Hematopoietic multipotent progenitor cell treated with erythropoietin and hydrocortisone succinate and interleukin-3 and kit ligand, for 15 days (in vitro differentiated cells): ENCODE measurements around the gene VWA8.
"Not testable (repeated sequence)": the region's sequence is repeated elsewhere in the genome, so short reads cannot be mapped to it uniquely, and the experiment has no call there.

Experiments used
- DNase-seq: peaks from one replicate; pipeline ENCODE4 v3.0.0-alpha.2; 2015; ENCODE audit warnings: low spot score

VWA8 gene

DNA sequence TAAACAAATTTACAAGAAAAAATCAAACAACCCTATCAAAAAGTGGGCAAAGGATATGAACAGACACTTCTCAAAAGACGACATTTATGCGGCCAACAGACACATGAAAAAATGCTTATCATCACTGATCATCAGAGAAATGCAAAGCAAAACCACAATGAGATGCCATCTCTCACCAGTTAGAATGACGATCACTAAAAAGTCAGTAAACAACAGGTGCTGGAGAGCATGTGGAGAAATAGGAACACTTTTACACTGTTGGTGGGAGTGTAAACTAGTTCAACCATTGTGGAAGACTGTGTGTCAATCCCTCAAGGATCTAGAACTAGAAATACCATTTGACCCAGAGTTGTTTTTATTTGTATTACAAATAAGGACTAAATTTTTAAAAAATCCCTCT lies 215.4 kb downstream of the VWA8 start:
- DNase-seq = not testable (repeated sequence)

GRCh38 chr13:41742917-41743552 lies 217.9 kb downstream of the VWA8 start:
- DNase-seq = no peak

DNA sequence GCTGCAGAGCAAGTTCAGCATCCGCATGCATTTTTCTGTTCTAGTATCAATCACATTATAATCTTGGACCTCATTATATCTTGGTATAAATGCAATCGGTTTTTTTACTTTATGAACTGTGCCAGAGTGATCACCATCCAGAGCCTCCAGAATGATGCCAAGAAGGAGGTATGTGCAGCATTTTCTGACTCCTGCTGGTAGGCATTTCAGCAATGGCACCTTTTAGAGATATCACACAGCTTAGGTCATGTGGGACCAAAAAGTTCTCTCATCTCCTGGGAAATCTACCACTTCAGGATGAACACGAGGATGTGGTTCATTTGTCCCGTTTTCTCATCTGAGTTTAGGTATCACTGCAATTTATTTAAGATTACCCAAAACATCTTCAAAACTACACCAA lies 220.4 kb downstream of the VWA8 start:
- DNase-seq = no peak

- DNase-seq = no peak
Measured at GRCh38 chr13:41722684-41723535, 238.0 kb downstream of the VWA8 start.

GRCh38 chr13:41720839-41721561 lies 239.9 kb downstream of the VWA8 start:
- no peak for DNase-seq

GRCh38 chr13:41716236-41716635 lies 244.7 kb downstream of the VWA8 start:
- no peak for DNase-seq

DNA sequence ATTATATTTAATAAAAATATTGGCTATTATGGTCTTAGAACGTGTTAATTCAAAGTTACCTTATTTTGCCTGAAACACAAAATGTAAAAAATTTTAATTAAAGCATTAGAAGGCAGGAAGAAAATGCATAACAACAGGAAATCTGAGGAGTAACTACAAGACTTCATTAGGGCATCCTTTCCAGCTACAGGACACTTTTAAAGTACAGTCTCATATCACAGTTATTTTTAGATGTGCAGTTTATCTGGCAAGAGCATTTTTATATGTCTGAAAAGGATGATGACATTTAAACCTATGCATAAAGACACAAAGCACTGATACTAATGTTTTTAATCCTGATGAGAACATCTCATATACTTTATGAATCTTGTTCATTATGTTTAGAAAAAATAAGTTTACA lies 247.5 kb downstream of the VWA8 start:
- no peak for DNase-seq

DNA sequence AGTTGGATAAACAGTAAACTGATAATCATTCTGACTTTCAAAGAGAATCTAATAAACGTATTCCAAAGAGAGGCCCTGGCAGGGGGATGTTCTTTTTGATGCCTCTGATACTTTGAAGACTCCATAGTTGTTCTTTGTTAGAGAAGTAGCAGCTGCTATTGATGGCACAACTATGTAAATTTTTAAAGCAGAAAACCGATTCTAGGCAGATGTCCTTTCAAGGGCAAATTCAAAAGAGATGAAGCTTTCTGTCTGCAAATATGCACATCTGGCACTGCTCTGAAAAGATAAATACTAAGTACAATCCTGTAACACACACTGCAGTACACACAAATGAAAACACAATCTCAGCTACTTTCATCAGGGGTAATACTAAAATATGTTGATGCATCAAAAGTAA lies 250.1 kb downstream of the VWA8 start:
- no peak for DNase-seq

DNA sequence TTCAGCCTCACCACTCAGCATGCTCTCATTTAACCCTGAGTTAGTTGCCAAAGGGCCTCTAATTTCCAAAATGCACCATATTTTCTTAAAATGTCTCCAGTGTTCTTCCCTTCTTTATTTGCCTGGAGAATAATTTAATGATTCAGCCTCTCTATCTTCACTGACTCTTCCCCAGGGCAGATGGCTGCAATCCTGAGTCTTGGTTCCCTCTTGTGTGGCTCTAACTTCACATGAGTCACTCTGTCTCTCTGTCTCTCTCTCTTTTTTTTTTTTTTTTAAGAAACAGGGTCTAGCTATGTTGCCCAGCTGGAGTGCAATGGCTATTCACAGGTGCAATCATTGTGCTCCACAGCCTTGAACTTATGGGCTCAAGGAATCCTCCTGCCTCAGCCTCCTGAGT lies 251.4 kb downstream of the VWA8 start:
- DNase-seq = no peak

- DNase-seq = no peak
Measured at GRCh38 chr13:41708713-41709112, 252.2 kb downstream of the VWA8 start.

- DNase-seq = no peak
Measured at GRCh38 chr13:41707194-41707821, 253.6 kb downstream of the VWA8 start.

GRCh38 chr13:41706152-41706551 lies 254.8 kb downstream of the VWA8 start:
- no peak for DNase-seq

DNA sequence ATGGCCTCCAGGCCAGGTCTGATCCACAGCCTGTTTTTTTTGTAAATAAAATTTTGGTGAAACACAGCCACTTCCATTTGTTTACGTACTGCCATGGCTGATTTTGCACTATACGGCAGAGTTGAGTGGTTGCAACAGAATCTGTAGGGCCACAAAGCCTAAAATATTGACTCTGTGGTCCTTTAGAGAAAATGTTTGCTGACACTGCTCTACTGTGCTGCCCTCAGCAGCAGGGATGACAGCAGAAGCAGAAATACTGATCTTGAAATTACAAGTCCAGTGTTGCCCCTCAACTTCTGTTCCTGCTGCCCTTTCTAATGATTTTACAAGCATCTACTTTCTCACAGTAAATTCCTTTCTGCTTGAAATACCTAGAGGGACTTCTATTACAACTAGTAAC lies 258.4 kb downstream of the VWA8 start:
- no peak for DNase-seq

GRCh38 chr13:41701676-41702075 lies 259.2 kb downstream of the VWA8 start:
- DNase-seq = no peak

DNA sequence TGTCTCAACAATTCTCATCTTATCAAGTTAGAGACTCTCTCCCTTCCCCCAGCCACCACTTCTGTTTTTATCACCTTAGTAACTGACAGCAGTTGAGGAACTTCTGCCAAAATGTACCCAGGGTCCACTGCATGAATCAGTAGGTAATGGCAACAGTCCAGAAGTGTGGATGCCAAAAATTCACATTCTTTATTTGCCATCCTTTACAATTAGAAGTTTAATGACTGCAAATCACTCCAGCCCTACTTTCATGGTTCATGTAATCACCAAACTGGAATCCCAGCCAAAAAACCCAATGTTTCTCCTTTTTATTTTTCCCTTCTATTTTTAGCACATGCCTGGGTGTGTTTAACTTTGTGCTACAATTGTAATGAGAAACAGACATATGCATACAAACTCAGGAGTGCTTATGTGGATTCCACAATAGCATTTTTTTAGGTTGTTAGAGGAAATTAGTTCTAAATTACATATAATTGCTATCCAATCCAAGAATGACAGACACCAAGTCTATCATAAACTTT lies 260.1 kb downstream of the VWA8 start:
- peak; percentile 10 for DNase-seq

DNA sequence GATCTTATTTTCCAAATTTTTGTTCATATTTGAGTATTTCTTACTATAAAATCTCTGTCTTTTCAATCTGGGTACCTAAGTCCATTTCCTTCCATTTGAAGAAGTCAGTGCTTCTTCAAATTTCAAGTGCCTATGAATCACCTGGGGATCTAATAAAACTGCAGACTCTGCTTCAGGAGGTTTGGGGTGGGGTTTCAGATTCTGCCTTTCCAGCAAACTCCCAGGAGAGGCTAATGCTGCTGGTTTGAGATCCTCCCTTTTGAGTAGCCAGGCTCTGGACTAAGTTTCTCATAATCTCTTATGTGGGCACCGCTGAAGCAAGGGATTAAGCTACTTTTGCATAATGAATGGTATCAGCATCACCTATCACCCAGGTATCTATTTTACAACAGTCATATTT lies 261.1 kb downstream of the VWA8 start:
- no peak for DNase-seq

- no peak for DNase-seq
Measured at GRCh38 chr13:41697578-41697977, 263.3 kb downstream of the VWA8 start.

- no peak for DNase-seq
Measured at GRCh38 chr13:41696163-41697003, 264.5 kb downstream of the VWA8 start.

DNA sequence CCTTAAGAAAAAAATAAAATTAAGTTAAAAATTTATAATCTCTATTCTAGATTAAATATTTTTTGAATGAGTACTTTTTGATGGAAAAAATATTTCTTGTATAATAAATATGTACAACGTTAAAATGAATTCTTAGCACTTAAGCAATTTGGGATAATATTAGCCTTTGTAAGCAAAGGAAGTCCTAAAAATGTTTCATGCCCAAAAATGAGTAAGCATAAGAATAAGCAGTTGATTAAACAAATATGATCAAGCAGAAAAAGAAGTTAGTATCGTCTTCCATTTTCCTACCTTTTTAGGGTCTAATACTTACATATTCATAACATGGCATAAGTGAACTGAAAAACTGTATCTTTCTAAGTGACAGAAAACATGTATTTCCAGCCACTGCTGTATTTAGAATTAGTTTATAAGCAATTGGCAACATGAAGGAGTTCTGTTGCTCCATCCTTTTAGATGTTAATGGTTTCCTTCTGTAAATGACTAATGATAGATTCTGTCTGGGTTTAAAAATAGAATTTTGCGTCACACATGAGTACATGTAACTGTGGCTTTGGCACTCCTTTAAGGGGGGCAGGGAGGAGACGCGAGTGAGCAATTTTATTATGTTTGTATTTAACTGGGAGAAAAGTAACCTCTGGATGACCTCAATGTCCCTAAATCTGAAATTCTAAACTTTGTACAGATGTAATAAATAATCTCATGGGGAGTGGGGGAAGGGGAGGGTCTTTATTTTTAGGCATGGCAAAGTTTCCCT lies 266.2 kb downstream of the VWA8 start:
- DNase-seq = no peak

- DNase-seq = no peak
Measured at GRCh38 chr13:41693434-41693833, 267.5 kb downstream of the VWA8 start.

GRCh38 chr13:41691274-41691673 lies 269.6 kb downstream of the VWA8 start:
- no peak for DNase-seq
